Spleen (tissue), 7 donors: ENCODE results near the gene BMPR1A.

ENCODE experiments used
- POLR2A ChIP-seq, 3 donors: fragments of 450-650 bp; IDR thresholded peaks; one replicate each; pipeline ENCODE4 v1.5.1; 2017; ENCODE audit warnings: antibody characterized with exemption in 3 of 3, mild to moderate bottlenecking in 1 of 3
- TF ChIP-seq, protein P1 (sequence below), 11 experiments: fragments of 200-600 bp in 7 of 11; fragments of 450-650 bp in 4 of 11; sonication (generic) in 4 of 11; IDR thresholded peaks in 8 of 11; conservative IDR thresholded peaks in 3 of 11; 1 replicate in 7 of 11; 2 replicates in 4 of 11; pipeline versions ENCODE4 v1.4.0 to v1.8.0; 2016 to 2021; ENCODE audit warnings: antibody characterized with exemption in 11 of 11, inconsistent platforms in 4 of 11, mild to moderate bottlenecking in 1 of 11
- donor health status: DM: no; HTN: no; CAD: no; lungs with moderate emphysema.
- donor health status: DM: no; HTN: no; CAD: no.
- donor health status: DM: no; HTN: no; CAD: no.

DNA sequence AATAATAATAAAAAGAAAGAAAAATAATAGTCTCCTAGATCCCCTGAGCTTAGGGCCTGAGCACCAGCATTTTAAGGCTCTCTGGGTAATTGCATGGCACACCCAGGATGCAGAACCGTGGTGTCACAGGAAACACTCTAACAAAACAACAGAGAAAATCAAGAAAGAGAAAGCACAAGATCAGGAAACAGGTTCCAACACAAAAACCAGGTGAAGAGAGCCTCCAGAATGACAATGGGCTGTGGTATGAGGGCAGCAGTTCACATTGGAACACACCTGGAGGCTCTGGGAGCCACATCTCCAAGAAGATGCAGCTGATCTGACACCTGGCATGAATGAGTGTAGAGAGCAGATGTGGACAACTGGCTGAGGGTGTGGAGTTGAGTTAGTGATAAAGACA lies 193.9 kb downstream of the BMPR1A start:
- TF ChIP-seq POLR2A (IDR thresholded peaks at IDR 0.05) = no peak
- TF ChIP-seq, protein P1, sequence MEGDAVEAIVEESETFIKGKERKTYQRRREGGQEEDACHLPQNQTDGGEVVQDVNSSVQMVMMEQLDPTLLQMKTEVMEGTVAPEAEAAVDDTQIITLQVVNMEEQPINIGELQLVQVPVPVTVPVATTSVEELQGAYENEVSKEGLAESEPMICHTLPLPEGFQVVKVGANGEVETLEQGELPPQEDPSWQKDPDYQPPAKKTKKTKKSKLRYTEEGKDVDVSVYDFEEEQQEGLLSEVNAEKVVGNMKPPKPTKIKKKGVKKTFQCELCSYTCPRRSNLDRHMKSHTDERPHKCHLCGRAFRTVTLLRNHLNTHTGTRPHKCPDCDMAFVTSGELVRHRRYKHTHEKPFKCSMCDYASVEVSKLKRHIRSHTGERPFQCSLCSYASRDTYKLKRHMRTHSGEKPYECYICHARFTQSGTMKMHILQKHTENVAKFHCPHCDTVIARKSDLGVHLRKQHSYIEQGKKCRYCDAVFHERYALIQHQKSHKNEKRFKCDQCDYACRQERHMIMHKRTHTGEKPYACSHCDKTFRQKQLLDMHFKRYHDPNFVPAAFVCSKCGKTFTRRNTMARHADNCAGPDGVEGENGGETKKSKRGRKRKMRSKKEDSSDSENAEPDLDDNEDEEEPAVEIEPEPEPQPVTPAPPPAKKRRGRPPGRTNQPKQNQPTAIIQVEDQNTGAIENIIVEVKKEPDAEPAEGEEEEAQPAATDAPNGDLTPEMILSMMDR (IDR thresholded peaks at IDR 0.05 in 8 of 11, conservative IDR thresholded peaks at IDR 0.05 in 3 of 11) = no peak
